Gastroesophageal sphincter (tissue), 3 donors: ENCODE measurements around the gene COX10.

Experiments used
- POLR2A ChIP-seq, 2 donors: fragments of 450-650 bp; IDR thresholded peaks; one replicate each; pipeline ENCODE4 v1.6.1; 2017; ENCODE audit warnings: antibody characterized with exemption in 2 of 2, mild to moderate bottlenecking in 2 of 2, moderate library complexity in 1 of 2
- TF ChIP-seq, protein P1 (sequence below), 4 experiments: fragments of 200-600 bp in 2 of 4; fragments of 450-650 bp in 2 of 4; sonication (generic) in 1 of 4; IDR thresholded peaks; one replicate each; pipeline ENCODE4 v1.5.1; 2017 to 2019; ENCODE audit warnings: antibody characterized with exemption in 4 of 4, mild to moderate bottlenecking in 2 of 4, moderate library complexity in 2 of 4

DNA sequence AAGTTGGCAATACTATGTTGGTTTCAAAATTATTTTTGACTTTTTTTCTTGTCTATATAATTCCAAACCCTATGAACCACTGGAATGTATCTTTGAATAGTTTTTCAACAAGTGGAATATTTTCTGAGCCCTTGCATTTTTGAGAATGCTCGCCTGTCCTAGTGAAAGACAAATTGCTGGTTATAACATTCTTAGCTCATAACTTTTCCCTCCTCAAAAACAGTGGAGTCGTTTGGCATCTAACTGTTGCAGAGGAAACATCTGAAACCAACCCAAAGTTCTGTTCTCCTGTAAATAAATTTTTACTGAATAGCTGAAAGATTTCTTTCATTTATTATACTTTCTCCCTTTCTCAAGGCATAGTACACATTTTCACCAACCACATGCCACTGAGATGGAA lies 11.3 kb upstream of the COX10 start:
- TF ChIP-seq, protein P1, sequence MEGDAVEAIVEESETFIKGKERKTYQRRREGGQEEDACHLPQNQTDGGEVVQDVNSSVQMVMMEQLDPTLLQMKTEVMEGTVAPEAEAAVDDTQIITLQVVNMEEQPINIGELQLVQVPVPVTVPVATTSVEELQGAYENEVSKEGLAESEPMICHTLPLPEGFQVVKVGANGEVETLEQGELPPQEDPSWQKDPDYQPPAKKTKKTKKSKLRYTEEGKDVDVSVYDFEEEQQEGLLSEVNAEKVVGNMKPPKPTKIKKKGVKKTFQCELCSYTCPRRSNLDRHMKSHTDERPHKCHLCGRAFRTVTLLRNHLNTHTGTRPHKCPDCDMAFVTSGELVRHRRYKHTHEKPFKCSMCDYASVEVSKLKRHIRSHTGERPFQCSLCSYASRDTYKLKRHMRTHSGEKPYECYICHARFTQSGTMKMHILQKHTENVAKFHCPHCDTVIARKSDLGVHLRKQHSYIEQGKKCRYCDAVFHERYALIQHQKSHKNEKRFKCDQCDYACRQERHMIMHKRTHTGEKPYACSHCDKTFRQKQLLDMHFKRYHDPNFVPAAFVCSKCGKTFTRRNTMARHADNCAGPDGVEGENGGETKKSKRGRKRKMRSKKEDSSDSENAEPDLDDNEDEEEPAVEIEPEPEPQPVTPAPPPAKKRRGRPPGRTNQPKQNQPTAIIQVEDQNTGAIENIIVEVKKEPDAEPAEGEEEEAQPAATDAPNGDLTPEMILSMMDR (IDR thresholded peaks at IDR 0.05), result no peak
- no peak for TF ChIP-seq POLR2A (IDR thresholded peaks at IDR 0.05)
